22Rv1 (cell line): ENCODE results near the gene RHBDF2.

Experiments
- H3K27ac ChIP-seq: fragments of 450-650 bp; 2 replicates; pipeline ENCODE4 v1.5.1; 2017
- ZFX ChIP-seq: fragments of 450-650 bp; IDR thresholded peaks from 2 replicates; pipeline ENCODE4 v1.6.1; 2017; ENCODE audit warnings: antibody characterized with exemption, borderline replicate concordance
- TF ChIP-seq, protein P1 (sequence below): fragments of 450-650 bp; IDR thresholded peaks from 2 replicates; pipeline ENCODE4 v1.5.1; 2017; ENCODE audit warnings: mild to moderate bottlenecking

Gene RHBDF2

DNA sequence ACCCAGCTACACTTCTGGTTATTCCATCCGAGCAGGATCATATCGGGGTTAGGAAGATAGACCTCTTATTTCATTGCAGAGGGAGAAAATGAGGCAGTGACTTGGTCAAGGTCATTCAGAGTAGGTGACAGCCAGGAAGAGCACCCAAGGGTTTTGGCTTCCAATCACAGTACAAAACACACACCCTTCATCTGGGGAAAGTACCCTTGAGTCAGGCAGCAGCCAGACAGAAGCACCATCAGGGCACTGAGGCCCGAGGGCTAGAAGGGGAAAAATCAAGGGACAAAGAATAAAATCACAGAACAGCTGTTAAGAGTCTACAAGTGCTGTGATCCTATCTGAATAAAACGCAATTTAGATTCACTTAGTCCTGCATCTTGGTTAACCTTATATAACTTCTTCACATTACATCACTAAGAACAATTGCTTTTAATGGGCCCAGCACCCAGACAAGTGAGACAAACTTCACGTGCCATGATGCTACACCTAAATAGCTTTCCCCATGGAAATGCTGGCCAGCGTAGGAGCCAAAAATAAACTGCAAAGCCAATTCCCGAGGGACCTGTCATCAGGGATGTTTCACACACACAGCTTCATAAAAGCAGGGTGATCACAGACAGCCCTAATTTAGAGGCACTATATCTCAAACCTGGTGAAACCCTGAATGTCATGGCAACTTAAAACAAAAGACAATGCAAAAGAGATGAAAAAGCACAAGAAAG is 53.1 kb downstream of the RHBDF2 start:
- no peak for TF ChIP-seq ZFX
- TF ChIP-seq, protein P1, sequence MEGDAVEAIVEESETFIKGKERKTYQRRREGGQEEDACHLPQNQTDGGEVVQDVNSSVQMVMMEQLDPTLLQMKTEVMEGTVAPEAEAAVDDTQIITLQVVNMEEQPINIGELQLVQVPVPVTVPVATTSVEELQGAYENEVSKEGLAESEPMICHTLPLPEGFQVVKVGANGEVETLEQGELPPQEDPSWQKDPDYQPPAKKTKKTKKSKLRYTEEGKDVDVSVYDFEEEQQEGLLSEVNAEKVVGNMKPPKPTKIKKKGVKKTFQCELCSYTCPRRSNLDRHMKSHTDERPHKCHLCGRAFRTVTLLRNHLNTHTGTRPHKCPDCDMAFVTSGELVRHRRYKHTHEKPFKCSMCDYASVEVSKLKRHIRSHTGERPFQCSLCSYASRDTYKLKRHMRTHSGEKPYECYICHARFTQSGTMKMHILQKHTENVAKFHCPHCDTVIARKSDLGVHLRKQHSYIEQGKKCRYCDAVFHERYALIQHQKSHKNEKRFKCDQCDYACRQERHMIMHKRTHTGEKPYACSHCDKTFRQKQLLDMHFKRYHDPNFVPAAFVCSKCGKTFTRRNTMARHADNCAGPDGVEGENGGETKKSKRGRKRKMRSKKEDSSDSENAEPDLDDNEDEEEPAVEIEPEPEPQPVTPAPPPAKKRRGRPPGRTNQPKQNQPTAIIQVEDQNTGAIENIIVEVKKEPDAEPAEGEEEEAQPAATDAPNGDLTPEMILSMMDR, result no peak
- H3K27ac ChIP-seq, result no peak overlapping the region

DNA sequence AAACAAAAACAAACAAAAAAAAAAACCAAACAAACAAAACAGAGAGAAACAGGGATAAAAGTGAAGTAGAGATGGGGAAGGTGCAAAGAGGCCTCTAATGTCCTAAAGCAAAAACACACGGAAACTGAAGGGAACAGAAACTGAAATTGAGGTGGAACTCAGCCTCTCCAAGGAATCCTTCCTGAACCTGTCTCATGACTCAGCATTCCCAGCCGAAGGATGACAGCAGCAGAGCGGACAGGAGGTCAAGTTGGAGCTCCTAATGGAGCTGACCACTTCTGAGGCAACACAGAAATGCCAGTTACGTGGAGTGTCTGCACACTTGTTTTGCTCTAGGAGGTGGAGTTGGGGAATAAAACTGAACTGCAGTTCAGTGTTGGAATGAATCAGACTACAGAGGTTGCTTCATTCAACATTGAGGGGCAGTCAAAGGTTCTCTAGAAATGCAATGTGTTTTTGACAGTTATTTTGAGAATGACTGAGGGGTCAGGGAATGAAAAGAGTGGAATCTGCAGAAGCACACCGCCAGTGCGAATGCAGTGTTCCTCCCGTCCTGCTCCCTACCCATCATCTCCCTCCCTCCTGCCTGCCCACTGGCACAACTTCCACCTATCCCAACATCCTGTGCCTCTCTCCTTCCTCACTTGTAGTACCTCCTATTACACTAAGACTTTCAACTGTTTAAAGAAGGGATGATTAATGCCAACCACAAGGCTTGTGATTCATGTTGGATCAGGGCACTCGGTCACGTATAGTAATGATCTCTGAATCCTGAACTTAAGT is 54.6 kb downstream of the RHBDF2 start:
- H3K27ac ChIP-seq, result no peak overlapping the region
- TF ChIP-seq, protein P1, result no peak
- no peak for TF ChIP-seq ZFX

DNA sequence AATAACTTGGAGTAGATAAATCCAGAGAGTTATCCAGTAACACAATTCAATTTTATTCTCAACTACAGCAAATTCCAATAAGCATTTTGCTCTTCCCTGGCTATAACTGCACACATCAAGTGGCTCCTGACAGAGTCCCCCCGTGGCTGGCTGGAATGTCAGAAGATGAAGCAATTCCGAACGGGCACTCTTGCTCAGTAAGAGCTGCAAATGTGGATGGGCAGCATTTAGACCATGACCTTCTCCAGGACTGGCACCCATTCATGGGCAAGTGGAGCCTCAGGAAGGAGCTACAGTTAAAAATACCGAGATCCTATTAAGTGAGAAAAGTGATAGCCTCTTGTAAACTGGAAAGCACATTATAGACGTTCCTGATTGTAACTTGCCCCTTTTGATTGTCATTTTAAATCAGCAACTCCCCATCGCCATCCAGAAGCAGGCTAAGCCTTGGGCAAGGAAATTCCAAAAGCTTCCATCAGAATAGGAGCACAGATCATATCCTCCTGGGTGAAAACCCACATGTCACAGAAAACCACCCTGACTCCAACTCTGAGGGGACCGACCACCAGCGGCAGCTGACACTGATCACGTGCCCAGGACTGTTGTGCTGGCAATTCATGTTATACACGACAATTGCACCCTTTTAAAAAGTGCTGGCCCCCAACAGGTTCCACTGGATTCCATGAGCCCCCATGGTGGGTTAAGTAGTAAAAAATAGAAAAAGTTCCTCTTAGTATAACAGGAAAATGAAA is 55.4 kb downstream of the RHBDF2 start:
- H3K27ac ChIP-seq, result no peak overlapping the region
- TF ChIP-seq, protein P1, result no peak

DNA sequence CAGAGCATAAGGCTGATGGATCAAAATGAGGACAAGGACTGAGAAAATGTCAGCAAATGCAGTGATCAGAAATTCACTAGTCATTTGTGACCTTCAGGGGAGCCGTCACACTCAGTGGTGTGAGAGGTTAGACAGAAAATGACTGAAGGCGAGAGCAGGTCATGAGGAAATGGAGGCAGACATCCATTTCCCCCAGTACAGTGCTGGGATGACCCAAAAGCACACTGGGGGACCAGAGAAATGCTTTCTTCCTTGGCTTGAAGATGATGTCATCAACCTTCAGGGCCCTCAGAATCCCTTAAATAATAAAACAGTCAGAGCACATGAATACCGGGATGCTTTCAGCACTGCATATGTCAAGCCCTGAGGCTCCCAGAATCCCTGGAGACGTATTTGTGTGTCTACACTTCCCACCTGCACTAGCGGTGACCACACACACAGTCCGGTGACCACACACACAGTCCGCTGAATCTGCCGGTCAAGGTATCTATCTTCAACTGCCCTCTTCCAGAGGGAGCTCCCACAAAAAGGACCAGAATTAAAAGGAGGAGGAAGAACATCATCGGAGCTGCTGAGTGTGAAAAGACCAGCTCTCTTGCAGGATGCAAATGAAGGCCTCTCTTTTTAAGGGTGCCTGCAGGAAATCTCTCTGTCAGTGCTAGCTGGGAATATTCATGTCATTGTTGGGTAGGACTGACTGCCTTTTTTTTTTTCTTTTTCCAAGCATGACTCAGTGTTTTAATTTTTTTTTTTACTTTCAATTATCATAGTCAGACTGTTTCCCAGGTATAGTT is 56.5 kb downstream of the RHBDF2 start:
- H3K27ac ChIP-seq, result no peak overlapping the region
- TF ChIP-seq, protein P1, result no peak
- TF ChIP-seq ZFX, result no peak

DNA sequence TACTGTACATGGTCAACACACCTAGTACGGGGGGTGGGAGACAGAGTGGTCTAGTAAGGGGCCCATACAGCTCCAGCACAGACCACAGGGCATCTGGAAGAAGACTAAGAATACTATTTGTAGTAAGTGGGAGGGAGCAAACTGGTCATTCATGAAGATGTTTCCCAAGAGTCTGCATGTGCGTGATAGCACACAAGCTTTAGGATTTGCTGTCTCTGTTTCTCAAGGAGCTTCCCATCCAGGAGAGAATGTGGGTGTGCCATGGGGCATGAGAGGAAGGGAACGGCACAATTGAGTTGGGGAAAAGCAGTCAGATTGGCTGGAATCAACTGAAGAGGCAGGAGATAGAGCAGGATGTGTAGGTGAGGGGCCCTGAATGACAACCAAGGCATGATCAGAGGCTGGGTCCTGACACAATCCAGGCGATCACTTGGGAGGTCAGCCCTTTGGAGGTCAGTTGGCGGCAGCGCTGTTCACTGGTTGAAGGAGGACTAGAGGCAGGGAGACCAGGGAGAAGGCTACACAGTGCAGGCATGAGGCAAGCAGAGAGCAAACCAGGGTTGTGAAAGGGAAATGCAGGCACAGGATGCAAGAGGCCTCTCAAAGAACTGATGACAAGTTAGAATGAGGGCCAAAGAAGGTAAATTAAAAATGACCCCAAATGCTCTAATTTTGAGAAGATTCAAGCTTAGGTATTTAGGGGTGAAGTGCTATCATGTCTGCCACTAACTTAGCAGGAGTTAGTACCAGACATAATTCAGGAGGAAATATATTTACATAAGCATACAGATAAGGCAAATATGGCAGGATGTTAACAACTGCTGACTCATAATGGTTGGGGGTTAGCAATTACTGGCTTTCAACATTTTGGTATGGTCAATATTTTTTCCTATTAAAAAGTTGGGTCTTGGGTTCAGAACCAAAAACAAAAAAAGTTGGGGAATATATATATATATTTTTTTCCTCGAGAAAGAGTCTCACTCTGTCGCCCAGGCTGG is 58.6 kb downstream of the RHBDF2 start:
- H3K27ac ChIP-seq, result no peak overlapping the region
- TF ChIP-seq, protein P1, result no peak
